Fibroblast of lung (primary cell): Measurements from ENCODE around the gene PAPLN. TPM values are rescaled to one million over a fixed set of nuclear protein-coding genes. Genes with fewer than 3 reads are reported as not detected.

ENCODE experiments used
- DNase-seq, 2 donors: peaks; one replicate each; pipeline versions ENCODE4 v3.0.0 to v3.0.0-alpha.2; 2010; ENCODE audit warnings: low read depth in 2 of 2
- H2AFZ ChIP-seq: 2 replicates; pipeline ENCODE4 v1.5.1; 2012; ENCODE audit warnings: low read length, control low read depth, inconsistent platforms
- H3K27ac ChIP-seq: 2 replicates; pipeline ENCODE4 v1.5.1; 2011; ENCODE audit warnings: low read length, control low read depth; ENCODE audit not compliant: insufficient read depth
- H3K27me3 ChIP-seq: 2 replicates; pipeline ENCODE4 v1.5.1; 2011; ENCODE audit warnings: mild to moderate bottlenecking, low read length; ENCODE audit not compliant: control insufficient read depth, insufficient read depth
- H3K36me3 ChIP-seq: 2 replicates; pipeline ENCODE4 v1.5.1; 2011; ENCODE audit warnings: low read length; ENCODE audit not compliant: control insufficient read depth, insufficient read depth
- H3K4me1 ChIP-seq: 2 replicates; pipeline ENCODE4 v1.5.1; 2011; ENCODE audit warnings: low read length; ENCODE audit not compliant: control insufficient read depth, insufficient read depth; ENCODE audit errors: extremely low read depth
- H3K4me2 ChIP-seq: 2 replicates; pipeline ENCODE4 v1.5.1; 2011; ENCODE audit warnings: low read length, control low read depth; ENCODE audit not compliant: insufficient read depth; ENCODE audit errors: extremely low read depth
- H3K4me3 ChIP-seq, 4 experiments: fragments of 200-600 bp in 1 of 4; sonication (generic) in 1 of 4; replicated peaks in 1 of 4; 2 replicates each; pipeline ENCODE4 v1.5.1; 2011 to 2016; ENCODE audit warnings: low read length in 4 of 4, low read depth in 3 of 4, mild to moderate bottlenecking in 3 of 4, control low read depth in 2 of 4, inconsistent platforms in 1 of 4, mixed read lengths in 1 of 4; ENCODE audit not compliant: insufficient read depth in 1 of 4; ENCODE audit errors: control extremely low read depth in 1 of 4
- H3K79me2 ChIP-seq: 2 replicates; pipeline ENCODE4 v1.5.1; 2012; ENCODE audit warnings: mild to moderate bottlenecking, low read length, inconsistent platforms; ENCODE audit not compliant: control insufficient read depth, insufficient read depth
- H3K9ac ChIP-seq: 2 replicates; pipeline ENCODE4 v1.5.1; 2011; ENCODE audit warnings: mild to moderate bottlenecking, low read length, control low read depth; ENCODE audit not compliant: insufficient read depth
- H3K9me3 ChIP-seq: 2 replicates; pipeline ENCODE4 v1.5.1; 2012; ENCODE audit warnings: low read depth, low read length; ENCODE audit not compliant: control insufficient read depth, insufficient read depth
- H4K20me1 ChIP-seq: 2 replicates; pipeline ENCODE4 v1.5.1; 2011; ENCODE audit warnings: low read length; ENCODE audit not compliant: control insufficient read depth, insufficient read depth; ENCODE audit errors: extremely low read depth
- CTCF ChIP-seq, 2 donors: IDR thresholded peaks in 1 of 2; conservative IDR thresholded peaks in 1 of 2; 1 replicate in 1 of 2; 2 replicates in 1 of 2; pipeline ENCODE4 v1.5.1; 2011 to 2012; ENCODE audit warnings: low read length in 2 of 2, control low read depth in 1 of 2, inconsistent platforms in 1 of 2, low read depth in 1 of 2, mild to moderate bottlenecking in 1 of 2
- EZH2 ChIP-seq: IDR thresholded peaks from 2 replicates; pipeline ENCODE4 v1.5.1; 2012; ENCODE audit warnings: low read length, control low read depth, mild to moderate bottlenecking; ENCODE audit errors: missing control alignments
- polyA plus RNA-seq, 2 donors: library from polyadenylated mRNA; depleted of rRNA in 1 of 2; stranded (reverse) in 1 of 2; unstranded in 1 of 2; fragments of >200 nt; gene quantifications; 2 replicates each; pipeline ENCODE4 v1.2.1, GENCODE V29; 2011 to 2012; ENCODE audit warnings: missing spikeins in 1 of 2
- total RNA-seq: library from RNA; depleted of rRNA; stranded (reverse); fragments of >200 nt; gene quantifications from 2 replicates; pipeline ENCODE4 v1.2.1, GENCODE V29; 2014

PAPLN gene
- total and polyA plus RNA-seq, 2 donors (not counting 1 experiment from before 2014, with no cell fraction given) = 1.3 to 6.9 TPM

DNA sequence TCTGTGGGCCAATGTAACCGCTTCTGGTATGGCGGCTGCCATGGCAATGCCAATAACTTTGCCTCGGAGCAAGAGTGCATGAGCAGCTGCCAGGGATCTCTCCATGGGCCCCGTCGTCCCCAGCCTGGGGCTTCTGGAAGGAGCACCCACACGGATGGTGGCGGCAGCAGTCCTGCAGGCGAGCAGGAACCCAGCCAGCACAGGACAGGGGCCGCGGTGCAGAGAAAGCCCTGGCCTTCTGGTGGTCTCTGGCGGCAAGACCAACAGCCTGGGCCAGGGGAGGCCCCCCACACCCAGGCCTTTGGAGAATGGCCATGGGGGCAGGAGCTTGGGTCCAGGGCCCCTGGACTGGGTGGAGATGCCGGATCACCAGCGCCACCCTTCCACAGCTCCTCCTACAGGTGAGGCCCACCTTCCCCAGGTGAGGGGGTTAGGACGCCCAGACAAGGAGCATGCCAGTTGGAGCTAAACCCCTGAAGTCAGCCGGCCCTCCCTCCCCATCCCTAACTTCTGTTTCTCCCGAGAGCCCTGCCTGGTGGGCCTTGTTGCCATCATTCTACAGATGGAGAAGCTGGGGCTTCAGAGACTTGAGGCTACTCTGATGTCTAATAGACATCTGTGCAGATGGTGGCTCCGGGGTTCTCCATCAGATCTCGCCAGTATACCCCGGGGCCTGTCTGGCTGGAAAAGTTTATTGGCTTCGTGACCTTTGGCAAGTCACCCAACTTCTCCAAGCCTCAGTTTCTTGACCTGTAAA is 25.3 kb downstream of the PAPLN start:
- Histone ChIP-seq H3K79me2 (no peaks in the 10 kb centered on the region), H3K4me1 (no peaks in the 10 kb centered on the region), H3K4me2 (no peak overlapping the region), H2AFZ (no peak overlapping the region), H4K20me1 (no peaks in the 10 kb centered on the region), H3K27ac (no peak overlapping the region), H3K36me3 (no peaks in the 10 kb centered on the region), H3K9me3 (no peaks in the 10 kb centered on the region), H3K27me3 (no peaks in the 10 kb centered on the region), H3K9ac (no peak overlapping the region), H3K4me3 (no peak overlapping the region)
- DNase-seq = no peak
- TF ChIP-seq EZH2 = no peak
- no peak for TF ChIP-seq CTCF (conservative IDR thresholded peaks at IDR 0.05 in 1 of 2, IDR thresholded peaks at IDR 0.05 in 1 of 2; ENCODE audit: low read depth in 1 of 2, low read length in 2 of 2)

- H3K9me3 ChIP-seq = no peaks in the 10 kb centered on the region
- peaks cover 2% of the 10 kb centered on the region for H3K36me3 ChIP-seq
- no peaks in the 10 kb centered on the region for H4K20me1 ChIP-seq
- no peaks in the 10 kb centered on the region for H3K27me3 ChIP-seq
- no peak overlapping the region for H3K4me2 ChIP-seq
- H3K9ac ChIP-seq = no peak overlapping the region
- no peak overlapping the region for H2AFZ ChIP-seq
- no peaks in the 10 kb centered on the region for H3K4me1 ChIP-seq
- no peak overlapping the region for H3K4me3 ChIP-seq
- no peak overlapping the region for H3K27ac ChIP-seq
- TF ChIP-seq CTCF (conservative IDR thresholded peaks at IDR 0.05 in 1 of 2, IDR thresholded peaks at IDR 0.05 in 1 of 2; ENCODE audit: low read depth in 1 of 2, low read length in 2 of 2) (no peak), EZH2 (no peak)
- no peak for DNase-seq
- H3K79me2 ChIP-seq = no peaks in the 10 kb centered on the region
These were observed 26.3 kb downstream of the PAPLN start for GRCh38 chr14:73263606-73264005.

DNA sequence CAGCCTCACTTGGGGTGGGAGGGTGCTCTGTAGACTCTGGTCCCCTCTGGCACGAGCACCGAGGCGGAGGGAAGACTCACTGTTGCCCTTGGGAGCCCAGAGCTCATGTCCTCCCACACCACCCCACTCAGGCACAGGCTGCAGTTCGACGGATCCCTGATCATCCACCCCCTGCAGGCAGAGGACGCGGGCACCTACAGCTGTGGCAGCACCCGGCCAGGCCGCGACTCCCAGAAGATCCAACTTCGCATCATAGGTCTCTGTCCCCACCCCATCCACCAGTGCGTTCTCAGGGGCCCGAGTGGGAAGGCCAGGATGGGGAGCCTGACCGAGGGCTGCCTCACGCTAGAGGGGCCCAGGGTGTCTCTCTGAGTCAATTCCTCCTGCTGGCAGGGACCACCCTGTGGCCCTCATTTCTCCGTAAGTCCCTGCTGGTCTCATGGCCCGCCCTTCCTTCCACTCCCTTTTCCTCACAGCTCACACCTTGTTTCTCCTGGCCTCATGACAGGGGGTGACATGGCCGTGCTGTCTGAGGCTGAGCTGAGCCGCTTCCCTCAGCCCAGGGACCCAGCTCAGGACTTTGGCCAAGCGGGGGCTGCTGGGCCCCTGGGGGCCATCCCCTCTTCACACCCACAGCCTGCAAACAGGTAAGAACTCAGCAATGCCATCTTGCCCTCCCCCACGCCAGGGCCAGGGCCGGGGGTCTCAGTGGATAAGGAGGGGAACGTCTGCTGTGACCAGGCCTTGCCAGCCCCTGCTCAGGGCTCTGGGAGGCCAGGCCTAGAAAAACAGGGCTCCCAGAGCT is 27.0 kb downstream of the PAPLN start:
- no peaks in the 10 kb centered on the region for H4K20me1 ChIP-seq
- H3K9me3 ChIP-seq = no peaks in the 10 kb centered on the region
- peaks cover under 1% of the 10 kb centered on the region for H3K4me1 ChIP-seq
- TF ChIP-seq CTCF (conservative IDR thresholded peaks at IDR 0.05 in 1 of 2, IDR thresholded peaks at IDR 0.05 in 1 of 2; ENCODE audit: low read depth in 1 of 2, low read length in 2 of 2) = no peak
- no peak for TF ChIP-seq EZH2
- H2AFZ ChIP-seq = no peak overlapping the region
- H3K9ac ChIP-seq = no peak overlapping the region
- no peak overlapping the region for H3K4me3 ChIP-seq
- H3K4me2 ChIP-seq = no peak overlapping the region
- peaks cover 2% of the 10 kb centered on the region for H3K36me3 ChIP-seq
- no peak overlapping the region for H3K27ac ChIP-seq
- no peaks in the 10 kb centered on the region for H3K79me2 ChIP-seq
- DNase-seq = no peak
- no peaks in the 10 kb centered on the region for H3K27me3 ChIP-seq
